Medulla oblongata (tissue), 1 donor: ENCODE measurements around the gene TNFAIP8L3.
"Not testable (repeated sequence)": the region's sequence is repeated elsewhere in the genome, so short reads cannot be mapped to it uniquely, and the experiment has no call there.

Experiments used
- DNase-seq: peaks from one replicate; pipeline ENCODE4 v3.0.0-alpha.2; 2015; ENCODE audit errors: extremely low spot score

The TNFAIP8L3 gene

GRCh38 chr15:51060030-51060673 lies 34.6 kb downstream of the TNFAIP8L3 start:
- DNase-seq, result no peak

DNA sequence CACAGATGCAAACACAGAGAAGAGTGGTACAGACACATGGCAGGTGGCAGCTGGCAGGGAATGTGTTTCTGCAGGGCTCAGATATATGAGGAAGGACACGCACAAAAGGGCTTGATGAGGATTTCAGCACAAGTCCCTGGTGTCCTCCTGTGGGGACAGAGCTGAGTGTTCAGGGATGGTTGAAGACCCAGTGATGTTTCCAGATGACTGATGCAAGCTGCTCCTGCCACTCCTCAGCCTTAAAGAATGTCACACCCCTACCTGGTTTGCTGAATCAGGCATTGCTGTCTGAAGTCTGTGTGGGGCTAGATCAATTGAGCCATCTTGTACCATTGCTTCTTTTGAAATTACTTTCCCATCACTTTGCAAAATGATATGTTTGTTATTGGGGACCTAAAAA lies 40.2 kb downstream of the TNFAIP8L3 start:
- DNase-seq, result no peak

- DNase-seq, result no peak
Observed at GRCh38 chr15:51053571-51053970, 41.1 kb downstream of the TNFAIP8L3 start.

DNA sequence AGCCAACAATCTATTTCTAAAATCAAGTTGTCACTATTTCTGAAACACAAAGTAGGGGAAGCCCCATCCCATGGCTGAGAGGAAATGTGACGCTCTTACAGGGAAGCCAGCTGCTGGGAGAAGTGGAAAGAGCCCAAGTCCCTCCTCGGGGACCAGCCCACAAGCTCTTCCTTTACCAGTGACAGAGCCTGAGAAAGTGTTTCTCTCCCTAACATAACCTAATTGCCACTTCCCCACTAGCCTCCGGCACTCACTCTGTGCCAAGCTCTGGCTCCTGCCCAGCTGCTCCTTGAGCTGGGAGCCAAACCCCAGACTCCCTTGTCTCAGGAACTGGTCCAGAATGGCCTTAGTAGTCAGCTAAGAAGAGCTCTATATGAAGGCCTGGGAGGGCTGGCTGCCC lies 42.9 kb downstream of the TNFAIP8L3 start:
- DNase-seq, result peak; percentile 59

- DNase-seq, result no peak
Observed at GRCh38 chr15:51049081-51049480, 45.6 kb downstream of the TNFAIP8L3 start.

GRCh38 chr15:51048308-51048707 lies 46.4 kb downstream of the TNFAIP8L3 start:
- no peak for DNase-seq

GRCh38 chr15:51046799-51047449 lies 47.8 kb downstream of the TNFAIP8L3 start:
- DNase-seq, result peak; percentile 37

- DNase-seq, result no peak
Observed at GRCh38 chr15:51046016-51046415, 48.7 kb downstream of the TNFAIP8L3 start.

DNA sequence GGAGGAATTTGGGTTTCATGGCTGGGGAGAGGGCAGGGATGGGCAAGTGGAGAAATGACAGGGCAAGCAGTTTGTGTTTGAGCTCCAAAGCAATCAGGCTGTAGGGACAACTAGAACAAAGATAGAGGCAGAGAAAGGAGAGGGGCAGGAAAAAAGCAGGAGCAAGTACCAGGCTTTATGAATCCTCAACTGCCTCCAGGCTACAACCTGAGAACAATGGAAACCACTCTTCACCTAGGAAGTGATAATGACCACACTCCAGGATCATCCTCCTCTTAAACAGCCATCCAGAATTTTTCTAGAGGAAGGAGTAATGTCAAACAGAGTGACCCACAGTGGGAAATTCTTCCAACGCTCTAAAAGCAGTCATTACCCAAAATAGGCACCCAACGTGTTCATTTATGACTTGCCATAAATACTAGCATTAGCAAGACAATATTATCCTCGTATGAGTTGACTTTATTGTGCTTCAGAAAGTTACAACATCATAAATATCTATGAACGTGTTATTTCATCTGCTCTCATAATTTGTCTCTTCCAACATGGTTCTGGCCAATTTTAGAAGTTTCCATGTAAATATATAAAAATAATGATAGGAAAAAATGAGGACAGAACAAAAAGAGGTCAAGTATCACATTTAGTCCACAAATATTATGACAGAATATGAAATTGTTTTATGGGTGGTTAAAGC lies 50.5 kb downstream of the TNFAIP8L3 start:
- no peak for DNase-seq

- DNase-seq, result no peak
Observed at GRCh38 chr15:51038974-51039319, 55.8 kb downstream of the TNFAIP8L3 start.

DNA sequence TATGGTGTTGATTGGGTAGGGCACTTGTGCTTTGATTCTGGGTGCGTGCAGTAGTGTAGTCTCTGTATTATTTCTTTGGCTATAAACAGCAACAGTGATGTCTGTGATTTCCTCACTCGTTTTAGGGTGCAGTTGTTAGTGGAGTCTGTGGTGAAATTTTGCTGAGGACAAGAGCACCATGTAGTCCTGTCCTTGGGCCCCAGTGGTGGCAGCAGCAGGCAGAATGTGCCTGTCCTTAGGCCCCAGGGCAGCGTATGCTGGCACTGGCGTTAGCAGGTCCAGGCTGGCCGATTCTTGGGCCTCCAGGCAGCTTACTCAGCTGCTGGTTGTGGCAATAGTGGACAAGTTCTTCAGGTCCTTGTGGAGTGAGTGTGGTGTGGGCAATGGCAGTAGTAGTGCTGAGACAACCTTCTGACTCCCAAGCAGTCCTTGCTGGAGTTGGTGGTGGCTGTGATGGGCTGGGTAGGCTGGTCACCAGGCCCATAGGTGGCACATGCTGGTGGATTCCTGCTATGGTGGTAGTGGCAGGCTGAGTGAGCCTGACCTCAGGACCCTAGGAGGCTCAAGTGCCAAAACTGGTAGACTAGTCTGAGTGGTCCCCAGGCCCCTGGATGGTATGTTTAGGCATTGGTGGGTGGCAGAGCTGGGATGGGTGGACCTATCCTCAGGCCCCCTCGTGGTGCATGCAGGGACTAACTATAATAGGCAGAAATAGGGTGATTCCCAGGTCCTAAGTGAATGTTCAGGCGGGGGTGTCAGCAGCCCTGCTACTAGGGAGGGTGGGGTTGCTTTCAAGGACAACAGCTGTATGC lies 56.3 kb downstream of the TNFAIP8L3 start:
- DNase-seq, result no peak

DNA sequence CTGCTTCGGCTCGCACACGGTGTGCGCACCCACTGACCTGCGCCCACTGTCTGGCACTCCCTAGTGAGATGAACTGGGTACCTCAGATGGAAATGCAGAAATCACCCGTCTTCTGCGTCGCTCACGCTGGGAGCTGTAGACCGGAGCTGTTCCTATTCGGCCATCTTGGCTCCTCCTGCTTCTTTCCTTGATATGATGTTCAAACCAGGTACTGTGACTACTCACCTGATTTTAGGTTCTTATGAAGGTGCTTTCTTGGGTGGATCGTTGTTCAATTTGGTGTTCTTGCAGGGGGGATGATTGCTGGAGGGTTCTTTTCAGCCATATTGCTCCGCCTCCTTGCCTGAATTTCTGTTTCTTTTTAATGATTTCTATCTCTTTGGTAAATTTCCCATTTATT lies 57.2 kb downstream of the TNFAIP8L3 start:
- not testable (repeated sequence) for DNase-seq

- DNase-seq, result no peak
Observed at GRCh38 chr15:51030649-51031316, 63.9 kb downstream of the TNFAIP8L3 start.

DNA sequence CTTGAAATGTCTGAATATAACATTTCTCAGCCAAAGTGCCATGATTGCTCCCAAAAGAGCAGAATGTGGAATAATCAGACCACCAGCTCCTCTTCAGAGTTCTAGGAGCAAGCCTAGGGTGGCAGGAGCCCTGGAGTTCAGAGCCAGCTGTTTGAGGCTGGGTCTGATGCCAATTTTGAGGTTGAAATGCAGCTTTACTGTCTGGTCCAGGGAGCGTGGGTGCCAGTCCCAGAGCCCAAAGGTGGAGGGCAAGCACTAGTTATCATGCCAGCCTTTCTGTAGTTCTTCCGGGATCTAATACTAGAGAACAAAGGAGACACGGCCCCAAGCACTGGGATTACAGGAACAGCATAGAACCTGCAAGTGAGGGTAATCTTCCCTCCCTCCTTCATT lies 69.3 kb downstream of the TNFAIP8L3 start:
- no peak for DNase-seq

- DNase-seq, result peak; percentile 22
Observed at GRCh38 chr15:51024735-51025453, 69.8 kb downstream of the TNFAIP8L3 start.

DNA sequence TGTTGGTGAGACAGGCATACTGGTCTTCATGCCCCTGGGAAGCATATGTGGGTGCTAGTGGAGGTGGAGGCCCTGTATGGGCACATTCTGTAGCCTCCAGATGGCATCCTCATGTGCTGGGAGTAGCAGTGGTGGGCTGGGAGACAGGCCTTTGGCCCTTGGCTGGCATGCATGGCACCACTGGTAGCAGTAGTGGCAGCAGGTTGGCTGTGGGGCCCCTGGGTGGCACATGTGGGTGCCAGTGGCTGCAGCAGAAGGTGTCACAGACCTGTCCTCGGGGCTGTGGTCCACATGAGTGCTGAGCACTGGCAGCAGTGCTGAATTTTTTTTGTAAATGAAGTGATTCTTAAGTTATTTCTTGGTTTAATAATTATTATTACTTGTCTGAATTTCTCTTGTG lies 71.2 kb downstream of the TNFAIP8L3 start:
- no peak for DNase-seq

GRCh38 chr15:51022206-51022605 lies 72.5 kb downstream of the TNFAIP8L3 start:
- DNase-seq, result no peak

DNA sequence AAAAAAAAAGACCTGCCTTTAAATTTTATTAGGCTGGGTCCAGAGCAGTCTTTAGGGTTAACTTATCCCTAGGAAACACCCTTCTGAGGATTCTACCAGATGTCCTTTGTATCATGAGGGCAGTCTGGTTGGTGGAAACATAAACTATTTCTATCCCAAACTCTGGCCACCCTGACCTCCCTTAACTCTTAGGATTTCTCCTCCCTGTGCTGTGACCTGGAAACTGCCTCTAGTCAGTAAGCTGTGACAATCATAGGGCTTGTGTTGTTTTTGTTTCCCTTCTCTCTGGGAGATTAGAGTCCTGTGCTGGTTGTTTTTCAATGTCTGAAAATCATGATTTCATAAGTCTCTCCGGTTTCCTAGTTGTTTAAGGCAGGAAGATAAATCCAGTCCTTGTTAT lies 78.1 kb downstream of the TNFAIP8L3 start:
- DNase-seq, result no peak

DNA sequence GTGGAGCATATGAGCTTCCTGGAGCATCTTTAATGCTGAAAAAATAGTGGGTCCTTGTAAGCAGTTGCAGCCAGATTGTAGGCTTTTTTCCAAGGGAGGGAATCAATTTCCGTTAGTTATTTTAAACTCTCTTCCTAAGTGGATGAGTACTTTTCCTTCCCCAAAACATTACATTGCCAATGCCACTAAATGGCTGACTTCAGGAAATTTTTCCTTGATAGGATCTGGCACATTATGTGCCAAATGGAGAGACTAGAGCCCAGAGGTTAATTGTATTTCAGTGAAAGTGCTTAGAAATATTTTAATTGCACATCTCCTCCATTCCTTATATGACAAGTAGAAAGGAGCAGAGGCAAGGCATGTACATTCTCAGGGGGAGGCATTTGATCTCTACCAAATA lies 83.5 kb downstream of the TNFAIP8L3 start:
- DNase-seq, result no peak

- DNase-seq, result no peak
Observed at GRCh38 chr15:51007131-51007666, 87.5 kb downstream of the TNFAIP8L3 start.
